Ovary (tissue), 9 donors: ENCODE measurements around the gene ABCB6. TPM values are rescaled to one million over a fixed set of nuclear protein-coding genes. Genes with fewer than 3 reads are reported as not detected.
A peak's percentile ranks its signal among the peaks of the same experiment; 100 is the strongest.

Source experiments
- DNase-seq, 5 donors: peaks; one replicate each; pipeline ENCODE4 v3.0.0-alpha.2; 2019 to 2020
- H3K27ac ChIP-seq, 2 donors: fragments of 200-600 bp; one replicate each; pipeline versions ENCODE4 v1.5.1 to v1.8.0; 2019 to 2022
- H3K27me3 ChIP-seq: fragments of 200-600 bp; one replicate; pipeline ENCODE4 v1.8.0; 2022
- H3K36me3 ChIP-seq: fragments of 200-600 bp; sonication (generic); one replicate; pipeline ENCODE4 v1.5.1; 2019
- H3K4me1 ChIP-seq: one replicate; pipeline ENCODE4 v1.8.1; 2013; ENCODE audit warnings: mild to moderate bottlenecking, moderate library complexity; ENCODE audit not compliant: insufficient read depth
- H3K4me3 ChIP-seq: fragments of 200-600 bp; sonication (generic); one replicate; pipeline ENCODE4 v1.5.1; 2017
- H3K9me3 ChIP-seq, 2 donors: fragments of 200-600 bp in 1 of 2; sonication (generic) in 1 of 2; one replicate each; pipeline versions ENCODE4 v1.5.1 to v1.8.1; 2013 to 2019; ENCODE audit warnings: mild to moderate bottlenecking in 1 of 2, moderate library complexity in 1 of 2
- CTCF ChIP-seq, 3 donors: fragments of 450-650 bp in 2 of 3; fragments of 200-600 bp in 1 of 3; IDR thresholded peaks; one replicate each; pipeline versions ENCODE4 v1.5.1 to v1.8.0; 2016 to 2022; ENCODE audit warnings: antibody characterized with exemption in 3 of 3, mild to moderate bottlenecking in 1 of 3
- EP300 ChIP-seq: sonication (generic); formaldehyde crosslinking; IDR thresholded peaks from one replicate; pipeline ENCODE4 v1.6.1; 2017; ENCODE audit warnings: antibody characterized with exemption
- POLR2A ChIP-seq: fragments of 450-650 bp; IDR thresholded peaks from one replicate; pipeline ENCODE4 v1.6.1; 2017; ENCODE audit warnings: antibody characterized with exemption, mild to moderate bottlenecking, moderate library complexity
- WGBS, 3 donors: extraction: QIAGEN DNeasy Blood & Tissue Kit in 1 of 3; methylation state at CpG; one replicate each; pipeline versions ENCODE4 v1.1.5 to v1.1.7; 2013 to 2017; 5-methylcytosine and 5-hydroxymethylcytosine counted together
- intact Hi-C, 4 donors: fragments of 100-400 bp; cut with DNase I; formaldehyde crosslinking; loops; one replicate each; pipeline versions ENCODE4 v1.11.0 to v1.15.1; 2022 to 2023
- polyA plus RNA-seq, 2 donors: library from polyadenylated mRNA; stranded (reverse); fragments of 200-250 nt in 1 of 2; fragments of 350-450 nt in 1 of 2; fragmentation: Illumina TruSeq in 1 of 2; extraction: RNeasy Lipid Tissue Mini Kit (QIAGEN cat#74804) in 1 of 2; gene quantifications; one replicate each; pipeline ENCODE4 v1.2.3, GENCODE V29; 2013 to 2014
- total RNA-seq, 7 donors: library from RNA; depleted of rRNA in 2 of 7; stranded (reverse); fragments of >200 nt in 2 of 7; fragmentation: NEBNext Ultra II Directional in 3 of 7; extraction: Animal tissue kit (Norgen Biotek cat#: 25700) in 3 of 7; gene quantifications; one replicate each; pipeline versions ENCODE4 v1.1.0 to v1.2.4, GENCODE V29; 2016 to 2023
- donor health status: DM: no; HTN: no; CAD: no; lungs with moderate emphysema.
- donor health status: DM: no; HTN: no; CAD: no.
- donor health status: Bipolar disorder and iron deficiency.
- donor health status: DM: yes; HTN: yes; CAD: no.
- donor health status: DM: no; HTN: no; CAD: no.
- donor health status: DM: yes; HTN: yes; CAD: no.

ABCB6 gene
- total and polyA plus RNA-seq, 9 donors: 12.0 to 64.5 (median 35.9) TPM

GRCh38 chr2:219246559-219246958 is 27.8 kb upstream of the ABCB6 start:
- H3K4me3 ChIP-seq: no peak overlapping the region
- no peak for DNase-seq
- H3K4me1 ChIP-seq: peaks cover 21% of the 10 kb centered on the region
- WGBS, 3 donors: 89 to 93% (median 92%) methylated on average over 10 of the region's 10 CpGs
- H3K9me3 ChIP-seq: no peaks in the 10 kb centered on the region
- no peaks in the 10 kb centered on the region for H3K27me3 ChIP-seq
- H3K27ac ChIP-seq: no peak overlapping the region
- TF ChIP-seq POLR2A: no peak
- TF ChIP-seq EP300: no peak
- TF ChIP-seq CTCF (IDR thresholded peaks at IDR 0.05): no peak
- no peaks in the 10 kb centered on the region for H3K36me3 ChIP-seq
- intact Hi-C loops: loop anchor here in 1 of 4 donors (10.0 kb wide), 1 partner anchor 48 kb away; no protein-coding TSS in a partner anchor

- no peak for TF ChIP-seq EP300
- no peak for TF ChIP-seq CTCF (IDR thresholded peaks at IDR 0.05)
- no peak for TF ChIP-seq POLR2A
- Histone ChIP-seq H3K9me3 (no peaks in the 10 kb centered on the region), H3K4me3 (peak overlapping the region; percentile 82), H3K36me3 (no peaks in the 10 kb centered on the region), H3K4me1 (peaks cover 21% of the 10 kb centered on the region), H3K27me3 (no peaks in the 10 kb centered on the region), H3K27ac (peak overlapping the region; percentile 72 to 85)
- DNase-seq: no peak
- WGBS, 3 donors: 8 to 17% (median 15%) methylated on average over 10 of the region's 10 CpGs
- intact Hi-C loops: loop anchor here in 1 of 4 donors (10.0 kb wide), 1 partner anchor 49 kb away; no protein-coding TSS in a partner anchor
These were observed 27.1 kb upstream of the ABCB6 start for GRCh38 chr2:219245899-219246230.

- no peaks in the 10 kb centered on the region for H3K27me3 ChIP-seq
- peak; percentile 92 for TF ChIP-seq POLR2A
- TF ChIP-seq EP300: no peak
- TF ChIP-seq CTCF (IDR thresholded peaks at IDR 0.05): no peak
- peak within 1 kb of the TSS; percentile 82 for H3K4me3 ChIP-seq
- DNase-seq: peak; percentile 92 to 98 (median 96)
- intact Hi-C loops: loop anchor here in 1 of 4 donors (10.0 kb wide), 1 partner anchor 49 kb away; no protein-coding TSS in a partner anchor
- peaks cover 18% of the 10 kb centered on the region for H3K4me1 ChIP-seq
- 0 to 1% (median 0%) methylated on average over 45 to 46 of the region's 46 CpGs for WGBS, 3 donors
- peak within 1 kb of the TSS; percentile 72 to 85 for H3K27ac ChIP-seq
- no peaks in the 10 kb centered on the region for H3K36me3 ChIP-seq
- no peaks in the 10 kb centered on the region for H3K9me3 ChIP-seq
These were observed 26.6 kb upstream of the ABCB6 start, which contains the start of the genes GLB1L and STK16 for GRCh38 chr2:219245148-219245898. GLB1L (minus strand) TSS chr2:219245444; CDS start chr2:219243573, 1,871 bp downstream. STK16 (plus strand) TSS chr2:219245479; CDS start chr2:219246000, 521 bp downstream.

GRCh38 chr2:219244789-219245147 is 26.0 kb upstream of the ABCB6 start:
- Histone ChIP-seq H3K27me3 (no peaks in the 10 kb centered on the region), H3K4me1 (peaks cover 14% of the 10 kb centered on the region), H3K36me3 (no peaks in the 10 kb centered on the region), H3K4me3 (peak overlapping the region; percentile 82), H3K9me3 (no peaks in the 10 kb centered on the region), H3K27ac (peak overlapping the region; percentile 72 to 85)
- TF ChIP-seq CTCF (IDR thresholded peaks at IDR 0.05) (no peak), POLR2A (no peak), EP300 (no peak)
- DNase-seq: no peak
- intact Hi-C loops: loop anchor here in 1 of 4 donors (10.0 kb wide), 1 partner anchor 50 kb away; no protein-coding TSS in a partner anchor
- WGBS, 3 donors: 15 to 27% (median 16%) methylated on average over 6 of the region's 6 CpGs
